ENCODE data around the gene ZRANB1.
"Not testable (repeated sequence)": the region's sequence is repeated elsewhere in the genome, so short reads cannot be mapped to it uniquely, and the experiment has no call there.

ZRANB1 gene

GRCh38 chr10:124967255-124967654 lies 25.3 kb downstream of the ZRANB1 start:
- no peak for DNase-seq

- no peak for DNase-seq
These were observed 29.4 kb downstream of the ZRANB1 start for GRCh38 chr10:124971276-124971675.

- DNase-seq, result no peak
These were observed 30.7 kb downstream of the ZRANB1 start for GRCh38 chr10:124972637-124973036.

- no peak for DNase-seq
These were observed 32.2 kb downstream of the ZRANB1 start for GRCh38 chr10:124974131-124974530.

- DNase-seq, result no peak
These were observed 34.1 kb downstream of the ZRANB1 start for GRCh38 chr10:124975977-124976514.

- no peak for DNase-seq
These were observed 35.2 kb downstream of the ZRANB1 start for GRCh38 chr10:124977161-124977560.

- no peak for DNase-seq
These were observed 35.9 kb downstream of the ZRANB1 start for GRCh38 chr10:124977648-124978375.

GRCh38 chr10:124978376-124978725 lies 36.4 kb downstream of the ZRANB1 start:
- no peak for DNase-seq

GRCh38 chr10:124983321-124983720 lies 41.4 kb downstream of the ZRANB1 start:
- no peak for DNase-seq

GRCh38 chr10:124984376-124984775 lies 42.5 kb downstream of the ZRANB1 start:
- no peak for DNase-seq

- no peak for DNase-seq
These were observed 43.2 kb downstream of the ZRANB1 start for GRCh38 chr10:124985162-124985561.

- DNase-seq, result no peak
These were observed 45.9 kb downstream of the ZRANB1 start for GRCh38 chr10:124987788-124988187.

GRCh38 chr10:124988753-124989152 lies 46.8 kb downstream of the ZRANB1 start:
- not testable (repeated sequence) for DNase-seq

- no peak for DNase-seq
These were observed 47.6 kb downstream of the ZRANB1 start for GRCh38 chr10:124989526-124989925.

- DNase-seq, result no peak
These were observed 49.0 kb downstream of the ZRANB1 start for GRCh38 chr10:124990671-124991625.

- DNase-seq, result no peak
These were observed 49.9 kb downstream of the ZRANB1 start for GRCh38 chr10:124991835-124992234.

GRCh38 chr10:124992462-124993344 lies 50.8 kb downstream of the ZRANB1 start:
- no peak for DNase-seq

- no peak for DNase-seq
These were observed 51.4 kb downstream of the ZRANB1 start for GRCh38 chr10:124993345-124993708.

GRCh38 chr10:124993736-124994451 lies 52.0 kb downstream of the ZRANB1 start:
- DNase-seq, result no peak

- DNase-seq, result no peak
These were observed 52.9 kb downstream of the ZRANB1 start for GRCh38 chr10:124994573-124995473.

- DNase-seq, result no peak
These were observed 53.7 kb downstream of the ZRANB1 start for GRCh38 chr10:124995605-124996004.
